HepG2 (cell line): ENCODE data around the gene AHSP. TPM values are rescaled to one million over a fixed set of nuclear protein-coding genes. Genes with fewer than 3 reads are reported as not detected.

Source experiments
- ATAD3A ChIP-seq: sonication (generic); formaldehyde crosslinking; IDR thresholded peaks from 2 replicates; pipeline ENCODE4 v1.4.0; 2020; ENCODE audit warnings: missing genetic modification reagents
- BCL6 ChIP-seq: IDR thresholded peaks from 2 replicates; pipeline ENCODE4 v1.6.1; 2016; ENCODE audit warnings: missing genetic modification reagents, missing compliant biosample characterization
- CEBPG ChIP-seq: IDR thresholded peaks from 2 replicates; pipeline ENCODE4 v1.6.1; 2016
- GABPA ChIP-seq, 2 experiments: IDR thresholded peaks; 2 replicates each; pipeline ENCODE4 v1.6.1; 2011 to 2016; ENCODE audit warnings: low read depth in 2 of 2, low read length in 1 of 2, missing biosample characterization in 1 of 2, missing genetic modification characterization in 1 of 2
- HES4 ChIP-seq: sonication (generic); formaldehyde crosslinking; IDR thresholded peaks from 2 replicates; pipeline ENCODE4 v1.9.0; 2021; ENCODE audit warnings: mild to moderate bottlenecking, missing genetic modification reagents, borderline replicate concordance
- JUNB ChIP-seq: sonication (generic); formaldehyde crosslinking; IDR thresholded peaks from 2 replicates; pipeline ENCODE4 v1.8.0; 2022; ENCODE audit warnings: missing genetic modification reagents, mild to moderate bottlenecking, borderline replicate concordance
- KMT2A ChIP-seq: sonication (generic); formaldehyde crosslinking; IDR thresholded peaks from 2 replicates; pipeline ENCODE4 v1.4.0; 2020; ENCODE audit warnings: missing genetic modification reagents
- MAFF ChIP-seq: IDR thresholded peaks from 2 replicates; pipeline ENCODE4 v1.6.1; 2011; ENCODE audit warnings: low read depth, low read length, improper control_type of control experiment
- MNT ChIP-seq: fragments of 450-650 bp; IDR thresholded peaks from 2 replicates; pipeline ENCODE4 v1.6.1; 2016
- NFYC ChIP-seq: IDR thresholded peaks from 2 replicates; pipeline ENCODE4 v1.6.1; 2016; ENCODE audit warnings: missing genetic modification reagents, missing compliant biosample characterization
- POLR2AphosphoS2 ChIP-seq: IDR thresholded peaks from 2 replicates; pipeline ENCODE4 v1.6.1; 2011; ENCODE audit warnings: low read depth, low read length, improper control_type of control experiment
- PPARG ChIP-seq: conservative IDR thresholded peaks from 2 replicates; pipeline ENCODE4 v1.6.1; 2016; ENCODE audit warnings: missing biosample characterization, missing genetic modification reagents
- TBP ChIP-seq: sonication (generic); formaldehyde crosslinking; IDR thresholded peaks from 2 replicates; pipeline ENCODE4 v1.5.0; 2020; ENCODE audit warnings: missing genetic modification reagents
- YEATS2 ChIP-seq: sonication (generic); formaldehyde crosslinking; IDR thresholded peaks from 2 replicates; pipeline ENCODE4 v1.4.0; 2020; ENCODE audit warnings: missing genetic modification reagents, borderline replicate concordance
- ZBTB42 ChIP-seq: sonication (generic); formaldehyde crosslinking; IDR thresholded peaks from 2 replicates; pipeline ENCODE4 v1.5.0; 2020; ENCODE audit warnings: mild to moderate bottlenecking, missing genetic modification reagents
- ZFP82 ChIP-seq: sonication (generic); formaldehyde crosslinking; IDR thresholded peaks from 2 replicates; pipeline ENCODE4 v1.5.1; 2020; ENCODE audit warnings: mild to moderate bottlenecking, missing genetic modification reagents, borderline replicate concordance
- ZIK1 ChIP-seq: sonication (generic); formaldehyde crosslinking; IDR thresholded peaks from 2 replicates; pipeline ENCODE4 v1.5.0; 2020; ENCODE audit warnings: mild to moderate bottlenecking, low read depth, missing genetic modification reagents, borderline replicate concordance
- ZKSCAN5 ChIP-seq: sonication (generic); formaldehyde crosslinking; IDR thresholded peaks from 2 replicates; pipeline ENCODE4 v1.5.1; 2020; ENCODE audit warnings: mild to moderate bottlenecking, missing genetic modification reagents
- ZNF136 ChIP-seq: sonication (generic); formaldehyde crosslinking; IDR thresholded peaks from 2 replicates; pipeline ENCODE4 v1.8.1; 2022; ENCODE audit warnings: low read depth, mild to moderate bottlenecking, moderate library complexity, missing genetic modification reagents
- ZNF280D ChIP-seq: sonication (generic); formaldehyde crosslinking; IDR thresholded peaks from 2 replicates; pipeline ENCODE4 v1.5.1; 2020; ENCODE audit warnings: mild to moderate bottlenecking, missing genetic modification reagents
- ZNF331 ChIP-seq: sonication (generic); formaldehyde crosslinking; IDR thresholded peaks from 2 replicates; pipeline ENCODE4 v1.4.0; 2020; ENCODE audit warnings: missing genetic modification reagents
- ZNF550 ChIP-seq: sonication (generic); formaldehyde crosslinking; IDR thresholded peaks from 2 replicates; pipeline ENCODE4 v1.4.0; 2020; ENCODE audit warnings: mild to moderate bottlenecking, missing genetic modification reagents, borderline replicate concordance
- ZNF589 ChIP-seq: sonication (generic); formaldehyde crosslinking; conservative IDR thresholded peaks from 2 replicates; pipeline ENCODE4 v1.8.0; 2022; ENCODE audit warnings: mild to moderate bottlenecking, moderate library complexity, missing genetic modification reagents
- ZNF724P ChIP-seq: sonication (generic); formaldehyde crosslinking; IDR thresholded peaks from 2 replicates; pipeline ENCODE4 v1.8.0; 2022; ENCODE audit warnings: missing genetic modification reagents, borderline replicate concordance
- ZNF746 ChIP-seq: sonication (generic); formaldehyde crosslinking; IDR thresholded peaks from 2 replicates; pipeline ENCODE4 v1.8.0; 2022; ENCODE audit warnings: mild to moderate bottlenecking, missing genetic modification reagents
- ZNF75D ChIP-seq: sonication (generic); formaldehyde crosslinking; IDR thresholded peaks from 2 replicates; pipeline ENCODE4 v1.8.1; 2023; ENCODE audit warnings: missing genetic modification reagents, mild to moderate bottlenecking, borderline replicate concordance
- ZNF761 ChIP-seq: sonication (generic); formaldehyde crosslinking; conservative IDR thresholded peaks from 2 replicates; pipeline ENCODE4 v1.4.0; 2020; ENCODE audit warnings: mild to moderate bottlenecking, missing genetic modification reagents
- polyA plus RNA-seq, 8 experiments: library from polyadenylated mRNA; depleted of rRNA in 3 of 8; stranded (reverse) in 7 of 8; unstranded in 1 of 8; fragments of >200 nt; fragmentation: Illumina TruSeq in 4 of 8; extraction: Trizol in 4 of 8; gene quantifications; 2 replicates each; pipeline versions ENCODE4 v1.2.1 to v1.2.3, GENCODE V29; 2011 to 2016; ENCODE audit warnings: low read depth in 4 of 8, missing spikeins in 1 of 8, mixed read lengths in 1 of 8; ENCODE audit not compliant: insufficient read depth in 1 of 8
- total RNA-seq, 5 experiments: library from RNA; depleted of rRNA; stranded (reverse); fragments of >200 nt; fragmentation: Illumina TruSeq; extraction: Trizol; gene quantifications; 2 replicates each; pipeline ENCODE4 v1.2.3, GENCODE V29; 2016; ENCODE audit warnings: low read depth in 1 of 5

AHSP gene
- total and polyA plus RNA-seq, 2 of the 13 experiments (the other 11 are each of a cell fraction or from before 2014, with no cell fraction given) = not detected

GRCh38 chr16:31507929-31508705 lies 19.6 kb upstream of the AHSP start, which contains the start of gene RUSF1 (continued):
- TF ChIP-seq MNT = no peak
- TF ChIP-seq YEATS2 (CRISPR knock-in tag) = peak; percentile 97
- peak; percentile 99 for TF ChIP-seq KMT2A (CRISPR knock-in tag)
- peak; percentile 96 for TF ChIP-seq ZNF331
- TF ChIP-seq PPARG (CRISPR knock-in tag) = 0 out of 2 replicates have a peak, but pooled peaks have one; percentile 12
- TF ChIP-seq ZNF75D (CRISPR knock-in tag) = no peak
- peak; percentile 85; the same call in 1 of the 2 replicates for TF ChIP-seq HES4
- peak; percentile 81; the same call in 1 of the 2 replicates for TF ChIP-seq ZBTB42 (CRISPR knock-in tag)
- peak; percentile 52 for TF ChIP-seq NFYC (CRISPR knock-in tag)
- TF ChIP-seq ZNF746 (CRISPR knock-in tag) = peak; percentile 40; the same call in 1 of the 2 replicates
- no peak for TF ChIP-seq MAFF
- 0 out of 2 replicates have a peak, but pooled peaks have one; percentile 48 for TF ChIP-seq POLR2AphosphoS2
- 0 out of 2 replicates have a peak, but pooled peaks have one; percentile 28 for TF ChIP-seq JUNB (CRISPR knock-in tag)
- TF ChIP-seq ZNF280D (CRISPR knock-in tag) = peak; percentile 75
- TF ChIP-seq ZNF550 = peak; percentile 87; the same call in 1 of the 2 replicates
- peak; percentile 57 for TF ChIP-seq CEBPG (CRISPR knock-in tag)
- TF ChIP-seq ZNF136 (CRISPR knock-in tag) = no peak
- TF ChIP-seq GABPA (IDR thresholded peaks at IDR 0.05; ENCODE audit: low read depth, low read length) = peak; percentile 86
- TF ChIP-seq GABPA (CRISPR knock-in tag; IDR thresholded peaks at IDR 0.05; ENCODE audit: low read depth) = peak; percentile 95
- TF ChIP-seq ZFP82 (CRISPR knock-in tag) = no peak
- 0 out of 2 replicates have a peak, but pooled peaks have one; percentile 72 for TF ChIP-seq ZNF589 (CRISPR knock-in tag)
- TF ChIP-seq ZNF761 = peak; percentile 73; the same call in 1 of the 2 replicates
- peak; percentile 84 for TF ChIP-seq BCL6 (CRISPR knock-in tag)
- 0 out of 2 replicates have a peak, but pooled peaks have one; percentile 58 for TF ChIP-seq ZIK1 (CRISPR knock-in tag)
- peak; percentile 89; the same call in 1 of the 2 replicates for TF ChIP-seq ZNF724P (CRISPR knock-in tag)
- TF ChIP-seq TBP (CRISPR knock-in tag) = 0 out of 2 replicates have a peak, but pooled peaks have one; percentile 75
- peak; percentile 74; the same call in 1 of the 2 replicates for TF ChIP-seq ZKSCAN5 (CRISPR knock-in tag)
- TF ChIP-seq ATAD3A = no peak; the same call in 1 of the 2 replicates
